OCI-LY7 (cell line): ENCODE data around the gene AP3M1. TPM values are rescaled to one million over a fixed set of nuclear protein-coding genes. Genes with fewer than 3 reads are reported as not detected.

Experiments used
- BruUV-seq: library from RNA; stranded (reverse); fragments of 400-500 nt; replicated peaks from 2 replicates; lab custom pipeline; 2021; lab: Mats Ljungman, UMichigan
- CTCF ChIA-PET: fragments of 300-600 bp; sonication (Branson Sonifier 250); formaldehyde crosslinking; loops from one replicate; lab custom pipeline; 2022; ENCODE audit warnings: antibody characterized with exemption; ENCODE audit not compliant: unreplicated experiment; lab: Charles Lee
- POLR2A ChIA-PET: fragments of 300-600 bp; sonication (Branson Sonifier 250); formaldehyde crosslinking; loops from one replicate; lab custom pipeline; 2022; ENCODE audit warnings: antibody characterized with exemption; lab: Charles Lee
- DNase-seq: peaks from one replicate; pipeline ENCODE4 v3.0.0-alpha.2; 2015; ENCODE audit warnings: low spot score
- H2AFZ ChIP-seq: fragments of 200-600 bp; sonication (generic), shearing (Covaris generic); 2 replicates; pipeline ENCODE4 v1.6.1; 2014; ENCODE audit warnings: mild to moderate bottlenecking, antibody characterized with exemption, low read length, moderate library complexity
- H3K27ac ChIP-seq: fragments of 200-600 bp; sonication (generic); 2 replicates; pipeline ENCODE4 v1.5.1; 2014; ENCODE audit warnings: mixed run types, low read depth, mild to moderate bottlenecking, moderate library complexity, low read length, inconsistent platforms; ENCODE audit not compliant: poor library complexity, severe bottlenecking
- H3K36me3 ChIP-seq: fragments of 200-600 bp; sonication (generic); 2 replicates; pipeline ENCODE4 v1.6.1; 2014; ENCODE audit warnings: mild to moderate bottlenecking, antibody characterized with exemption, low read length, moderate library complexity, mixed read lengths; ENCODE audit not compliant: insufficient read depth
- H3K4me1 ChIP-seq: fragments of 200-600 bp; sonication (generic); 2 replicates; pipeline ENCODE4 v1.5.1; 2014; ENCODE audit warnings: mild to moderate bottlenecking, low read length; ENCODE audit not compliant: insufficient read depth, poor library complexity, severe bottlenecking
- H3K4me2 ChIP-seq: fragments of 200-600 bp; sonication (generic); 2 replicates; pipeline ENCODE4 v1.6.1; 2014; ENCODE audit warnings: mild to moderate bottlenecking, low read length
- H3K4me3 ChIP-seq: fragments of 200-600 bp; sonication (generic); 2 replicates; pipeline ENCODE4 v1.5.1; 2014; ENCODE audit warnings: mild to moderate bottlenecking, low read depth, low read length; ENCODE audit not compliant: poor library complexity, severe bottlenecking
- H3K79me2 ChIP-seq: fragments of 200-600 bp; sonication (generic); 2 replicates; pipeline ENCODE4 v1.6.1; 2016; ENCODE audit warnings: low read depth, mild to moderate bottlenecking, low read length, moderate library complexity, mixed read lengths; ENCODE audit not compliant: insufficient read depth
- H3K9me2 ChIP-seq: fragments of 200-600 bp; sonication (generic); 2 replicates; pipeline ENCODE4 v1.6.1; 2016; ENCODE audit warnings: mild to moderate bottlenecking, low read length, mixed read lengths; ENCODE audit not compliant: insufficient read depth
- H3K9me3 ChIP-seq: fragments of 200-600 bp; sonication (generic); 2 replicates; pipeline ENCODE4 v1.6.1; 2014; ENCODE audit warnings: mild to moderate bottlenecking, mixed run types, low read length, mixed read lengths
- H4K20me1 ChIP-seq: fragments of 200-600 bp; sonication (generic); 2 replicates; pipeline ENCODE4 v1.6.1; 2014; ENCODE audit warnings: mild to moderate bottlenecking, antibody characterized with exemption, low read length, moderate library complexity, mixed read lengths; ENCODE audit not compliant: insufficient read depth
- EZH2phosphoT487 ChIP-seq: fragments of 200-600 bp; sonication (generic); IDR thresholded peaks from 2 replicates; pipeline ENCODE4 v1.6.1; 2018; ENCODE audit warnings: low read depth, borderline replicate concordance, mild to moderate bottlenecking, mixed run types, antibody characterized with exemption, low read length, moderate library complexity, mixed read lengths
- intact Hi-C: fragments of 100-400 bp; cut with micrococcal nuclease; formaldehyde crosslinking; loops from one replicate; pipeline ENCODE4 v1.10.0; 2022; ENCODE audit not compliant: unreplicated experiment
- total RNA-seq, 2 experiments: library from RNA; depleted of rRNA in 1 of 2; stranded (reverse); fragments of >200 nt in 1 of 2; shearing (Covaris generic) in 1 of 2; gene quantifications; 2 replicates each; pipeline ENCODE4 v1.2.3, GENCODE V29; 2014 to 2022
- TF ChIP-seq, protein P1 (sequence below): fragments of 200-600 bp; sonication (generic); conservative IDR thresholded peaks from 2 replicates; pipeline ENCODE4 v1.5.1; 2014; ENCODE audit warnings: mild to moderate bottlenecking, antibody characterized with exemption, low read length, moderate library complexity, mixed read lengths

The AP3M1 gene
- total RNA-seq, 2 experiments from 2014 or later, result 35.5 to 54.2 TPM

DNA sequence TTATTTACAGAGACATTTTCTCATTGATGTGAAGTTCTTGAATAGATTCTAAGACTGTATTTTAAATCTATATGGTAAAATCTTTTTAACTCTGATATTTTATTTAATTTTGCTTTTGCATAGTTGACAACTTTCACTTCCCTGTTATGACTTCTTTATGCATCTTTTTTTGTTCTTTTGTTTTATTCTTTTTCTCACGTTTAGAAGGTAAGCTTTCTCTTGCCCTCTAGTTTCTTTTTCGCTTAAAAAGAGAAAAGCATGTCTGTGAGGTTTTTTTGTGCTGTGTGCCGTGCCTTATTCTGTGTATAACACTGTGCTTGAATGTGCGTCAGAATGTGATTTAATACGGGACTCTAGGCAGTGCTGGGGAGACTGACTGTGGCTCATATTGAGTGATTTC, 74.7 kb downstream of the AP3M1 start:
- ChIA-PET POLR2A (interaction anchor here (0.6 to 2.2 kb wide), 8 partner anchors 11 to 302 kb away, joined by 3 to 6 read pairs (median 3); no protein-coding TSS in a partner anchor), CTCF (interaction anchor here (1.4 kb wide), 1 partner anchor 196 kb away, joined by 3 read pairs; no protein-coding TSS in a partner anchor)
- H3K4me2 ChIP-seq, result peak overlapping the region; percentile 47
- no peaks in the 10 kb centered on the region for H3K79me2 ChIP-seq
- H3K9me3 ChIP-seq, result no peaks in the 10 kb centered on the region
- no peak for DNase-seq
- TF ChIP-seq, protein P1, sequence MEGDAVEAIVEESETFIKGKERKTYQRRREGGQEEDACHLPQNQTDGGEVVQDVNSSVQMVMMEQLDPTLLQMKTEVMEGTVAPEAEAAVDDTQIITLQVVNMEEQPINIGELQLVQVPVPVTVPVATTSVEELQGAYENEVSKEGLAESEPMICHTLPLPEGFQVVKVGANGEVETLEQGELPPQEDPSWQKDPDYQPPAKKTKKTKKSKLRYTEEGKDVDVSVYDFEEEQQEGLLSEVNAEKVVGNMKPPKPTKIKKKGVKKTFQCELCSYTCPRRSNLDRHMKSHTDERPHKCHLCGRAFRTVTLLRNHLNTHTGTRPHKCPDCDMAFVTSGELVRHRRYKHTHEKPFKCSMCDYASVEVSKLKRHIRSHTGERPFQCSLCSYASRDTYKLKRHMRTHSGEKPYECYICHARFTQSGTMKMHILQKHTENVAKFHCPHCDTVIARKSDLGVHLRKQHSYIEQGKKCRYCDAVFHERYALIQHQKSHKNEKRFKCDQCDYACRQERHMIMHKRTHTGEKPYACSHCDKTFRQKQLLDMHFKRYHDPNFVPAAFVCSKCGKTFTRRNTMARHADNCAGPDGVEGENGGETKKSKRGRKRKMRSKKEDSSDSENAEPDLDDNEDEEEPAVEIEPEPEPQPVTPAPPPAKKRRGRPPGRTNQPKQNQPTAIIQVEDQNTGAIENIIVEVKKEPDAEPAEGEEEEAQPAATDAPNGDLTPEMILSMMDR, result no peak
- TF ChIP-seq EZH2phosphoT487, result no peak
- H3K36me3 ChIP-seq, result peaks cover 32% of the 10 kb centered on the region
- BruUV-seq, result no TSS peak
- H3K4me1 ChIP-seq, result peaks cover 52% of the 10 kb centered on the region
- no peak overlapping the region for H2AFZ ChIP-seq
- no peak overlapping the region for H3K27ac ChIP-seq
- no peaks in the 10 kb centered on the region for H4K20me1 ChIP-seq
- intact Hi-C loops, result no loop called here
- no peaks in the 10 kb centered on the region for H3K9me2 ChIP-seq
- no peak overlapping the region for H3K4me3 ChIP-seq

- H3K9me3 ChIP-seq, result no peaks in the 10 kb centered on the region
- TF ChIP-seq EZH2phosphoT487, result no peak
- TF ChIP-seq, protein P1, result no peak
- peaks cover 30% of the 10 kb centered on the region for H3K36me3 ChIP-seq
- intact Hi-C loops, result no loop called here
- no peaks in the 10 kb centered on the region for H3K79me2 ChIP-seq
- no TSS peak for BruUV-seq
- H2AFZ ChIP-seq, result no peak overlapping the region
- H3K4me1 ChIP-seq, result peaks cover 18% of the 10 kb centered on the region
- ChIA-PET CTCF (no interaction called here), POLR2A (interaction anchor here (0.8 kb wide), 1 partner anchor 14 kb away, joined by 3 read pairs; no protein-coding TSS in a partner anchor)
- no peak for DNase-seq
- H3K4me2 ChIP-seq, result no peak overlapping the region
- H3K4me3 ChIP-seq, result no peak overlapping the region
- H3K9me2 ChIP-seq, result no peaks in the 10 kb centered on the region
- H4K20me1 ChIP-seq, result no peaks in the 10 kb centered on the region
- H3K27ac ChIP-seq, result no peak overlapping the region
These were observed 78.1 kb downstream of the AP3M1 start for GRCh38 chr10:74072503-74072902.

GRCh38 chr10:74071157-74071556, 79.5 kb downstream of the AP3M1 start:
- POLR2A ChIA-PET, result no interaction called here
- H3K36me3 ChIP-seq, result peaks cover 21% of the 10 kb centered on the region
- no peaks in the 10 kb centered on the region for H3K79me2 ChIP-seq
- H3K4me1 ChIP-seq, result peaks cover 9% of the 10 kb centered on the region
- no peak for DNase-seq
- intact Hi-C loops, result no loop called here
- H3K4me3 ChIP-seq, result no peak overlapping the region
- H3K9me3 ChIP-seq, result no peaks in the 10 kb centered on the region
- H3K4me2 ChIP-seq, result no peak overlapping the region
- TF ChIP-seq, protein P1, result no peak
- no peak for TF ChIP-seq EZH2phosphoT487
- no peak overlapping the region for H2AFZ ChIP-seq
- BruUV-seq, result no TSS peak
- no peak overlapping the region for H3K27ac ChIP-seq
- no peaks in the 10 kb centered on the region for H3K9me2 ChIP-seq
- no peaks in the 10 kb centered on the region for H4K20me1 ChIP-seq
- CTCF ChIA-PET, result no interaction called here
